Fibroblast of the aortic adventitia (primary cell): ENCODE data around the gene RGS7. TPM values are rescaled to one million over a fixed set of nuclear protein-coding genes. Genes with fewer than 3 reads are reported as not detected.

Experiments
- DNase-seq: peaks from one replicate; pipeline ENCODE4 v3.0.0-alpha.2; 2010; ENCODE audit warnings: low read depth
- H3K4me3 ChIP-seq: 2 replicates; pipeline ENCODE4 v1.5.1; 2011; ENCODE audit warnings: low read depth, mild to moderate bottlenecking, control low read depth, low read length, moderate library complexity
- CTCF ChIP-seq: IDR thresholded peaks from 2 replicates; pipeline ENCODE4 v1.5.1; 2011; ENCODE audit warnings: mild to moderate bottlenecking, low read length, control low read depth, inconsistent platforms; ENCODE audit not compliant: insufficient read depth
- total RNA-seq: library from RNA; depleted of rRNA; stranded (reverse); fragments of >200 nt; gene quantifications from 2 replicates; pipeline ENCODE4 v1.2.3, GENCODE V29; 2012; ENCODE audit warnings: low replicate concordance

RGS7 gene
- total RNA-seq, 1 donor = 0.63 TPM

DNA sequence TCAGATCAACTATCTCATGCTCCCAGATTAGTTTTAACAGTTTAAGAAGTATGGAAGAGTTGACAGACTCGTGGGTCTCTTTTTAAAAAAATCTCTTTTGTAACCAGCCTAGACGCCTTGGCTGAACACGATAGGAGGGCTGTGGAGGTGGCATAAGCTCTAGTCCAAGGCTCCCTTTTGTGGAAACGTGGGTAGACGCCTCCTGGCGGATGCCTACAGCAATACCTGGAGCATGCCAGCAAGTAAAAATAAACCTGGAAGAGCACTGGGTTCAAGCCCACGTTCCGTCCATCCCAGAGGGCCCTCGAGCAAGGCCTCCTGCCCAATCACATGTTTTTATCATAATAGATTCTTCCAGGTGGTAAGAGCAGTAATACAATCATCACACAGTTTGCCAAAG, 87.9 kb downstream of the RGS7 start:
- no peak overlapping the region for H3K4me3 ChIP-seq
- no peak for TF ChIP-seq CTCF
- DNase-seq = no peak

DNA sequence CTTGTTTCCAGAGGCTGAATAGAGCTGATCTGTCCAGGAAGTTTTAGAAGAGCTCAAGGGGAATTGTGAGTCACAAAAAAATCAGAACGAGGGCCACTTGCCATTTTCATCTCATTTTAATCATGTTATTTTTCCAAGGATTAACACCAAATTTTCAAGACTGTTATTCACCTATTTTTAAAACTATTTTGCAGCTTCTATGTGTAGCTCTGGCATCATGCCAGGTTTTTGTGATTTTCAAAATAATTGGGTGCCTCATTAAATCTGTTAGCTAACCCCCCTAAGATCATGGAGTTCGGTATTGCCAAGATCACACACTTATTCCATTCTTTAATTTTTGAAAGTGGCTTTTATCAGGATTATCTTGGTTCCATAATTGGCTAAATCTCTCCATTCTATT, 90.9 kb downstream of the RGS7 start:
- no peak for TF ChIP-seq CTCF
- H3K4me3 ChIP-seq = no peak overlapping the region
- DNase-seq = peak; percentile 1

GRCh38 chr1:241265428-241265827, 91.6 kb downstream of the RGS7 start:
- no peak for DNase-seq
- no peak overlapping the region for H3K4me3 ChIP-seq
- TF ChIP-seq CTCF = no peak

GRCh38 chr1:241263346-241263745, 93.7 kb downstream of the RGS7 start:
- TF ChIP-seq CTCF = no peak
- no peak overlapping the region for H3K4me3 ChIP-seq
- no peak for DNase-seq

DNA sequence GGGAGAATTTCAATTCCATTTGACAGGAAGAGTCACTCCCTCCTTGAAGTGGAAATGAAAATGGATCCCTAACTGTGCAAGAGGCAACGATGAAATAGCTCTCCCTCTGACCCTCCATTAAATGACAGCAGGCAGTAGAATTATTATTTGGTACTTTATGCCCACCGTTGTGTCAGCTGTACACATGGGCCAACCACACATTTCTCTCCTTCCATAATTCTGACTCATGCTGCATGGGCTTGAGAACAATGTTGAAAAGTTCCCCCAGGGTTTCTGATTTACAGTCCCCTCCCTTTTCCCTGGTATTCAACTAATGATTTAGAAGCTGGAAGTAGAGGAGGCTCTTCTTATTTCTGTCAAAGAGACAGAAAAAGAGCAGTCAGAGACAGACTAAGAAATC, 103.5 kb downstream of the RGS7 start:
- no peak overlapping the region for H3K4me3 ChIP-seq
- no peak for TF ChIP-seq CTCF
- peak; percentile 2 for DNase-seq

GRCh38 chr1:241250465-241250864, 106.5 kb downstream of the RGS7 start:
- TF ChIP-seq CTCF = no peak
- H3K4me3 ChIP-seq = no peak overlapping the region
- no peak for DNase-seq

- DNase-seq = no peak
- no peak for TF ChIP-seq CTCF
These were observed 116.9 kb downstream of the RGS7 start for GRCh38 chr1:241240069-241240468.

More at GRCh38 chr1:241240069-241240468, 116.9 kb downstream of the RGS7 start:
- H3K4me3 ChIP-seq = no peak overlapping the region
